ENCODE measurements around the gene STX12.

DNA sequence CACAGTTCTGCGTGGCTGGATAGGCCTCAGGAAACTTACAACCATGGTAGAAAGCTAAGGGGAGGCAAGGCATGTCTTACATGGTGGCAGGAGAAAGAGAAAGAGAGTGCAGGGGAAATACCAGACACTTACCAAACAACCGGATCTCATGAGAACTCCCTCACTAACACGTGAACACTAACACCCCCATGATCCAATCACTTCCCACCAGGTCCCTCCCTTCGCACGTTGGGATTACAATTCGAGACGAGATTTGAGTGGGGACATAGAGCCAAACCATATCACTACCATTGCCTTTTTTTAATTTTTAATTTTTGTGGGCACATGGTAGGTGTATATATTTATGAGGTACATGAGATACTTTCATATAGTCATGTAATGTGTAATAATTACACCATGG, 33.7 kb downstream of the STX12 start:
- TF ChIP-seq EZH2 (IDR thresholded peaks at IDR 0.05; ENCODE audit: insufficient read depth, poor library complexity, severe bottlenecking) (no peak), EZH2phosphoT487 (IDR thresholded peaks at IDR 0.05; ENCODE audit: insufficient read depth, low read depth) (no peak)
